Cerebellar nuclear complex (tissue), 1 donor: Measurements from ENCODE around the gene SSTR4.
"Not testable (repeated sequence)": the region's sequence is repeated elsewhere in the genome, so short reads cannot be mapped to it uniquely, and the experiment has no call there.

Source experiments
- DNase-seq, 2 experiments: peaks; one replicate each; lab custom pipeline; 2025; lab: John Stamatoyannopoulos, UW

The SSTR4 gene, protein sequence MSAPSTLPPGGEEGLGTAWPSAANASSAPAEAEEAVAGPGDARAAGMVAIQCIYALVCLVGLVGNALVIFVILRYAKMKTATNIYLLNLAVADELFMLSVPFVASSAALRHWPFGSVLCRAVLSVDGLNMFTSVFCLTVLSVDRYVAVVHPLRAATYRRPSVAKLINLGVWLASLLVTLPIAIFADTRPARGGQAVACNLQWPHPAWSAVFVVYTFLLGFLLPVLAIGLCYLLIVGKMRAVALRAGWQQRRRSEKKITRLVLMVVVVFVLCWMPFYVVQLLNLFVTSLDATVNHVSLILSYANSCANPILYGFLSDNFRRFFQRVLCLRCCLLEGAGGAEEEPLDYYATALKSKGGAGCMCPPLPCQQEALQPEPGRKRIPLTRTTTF

DNA sequence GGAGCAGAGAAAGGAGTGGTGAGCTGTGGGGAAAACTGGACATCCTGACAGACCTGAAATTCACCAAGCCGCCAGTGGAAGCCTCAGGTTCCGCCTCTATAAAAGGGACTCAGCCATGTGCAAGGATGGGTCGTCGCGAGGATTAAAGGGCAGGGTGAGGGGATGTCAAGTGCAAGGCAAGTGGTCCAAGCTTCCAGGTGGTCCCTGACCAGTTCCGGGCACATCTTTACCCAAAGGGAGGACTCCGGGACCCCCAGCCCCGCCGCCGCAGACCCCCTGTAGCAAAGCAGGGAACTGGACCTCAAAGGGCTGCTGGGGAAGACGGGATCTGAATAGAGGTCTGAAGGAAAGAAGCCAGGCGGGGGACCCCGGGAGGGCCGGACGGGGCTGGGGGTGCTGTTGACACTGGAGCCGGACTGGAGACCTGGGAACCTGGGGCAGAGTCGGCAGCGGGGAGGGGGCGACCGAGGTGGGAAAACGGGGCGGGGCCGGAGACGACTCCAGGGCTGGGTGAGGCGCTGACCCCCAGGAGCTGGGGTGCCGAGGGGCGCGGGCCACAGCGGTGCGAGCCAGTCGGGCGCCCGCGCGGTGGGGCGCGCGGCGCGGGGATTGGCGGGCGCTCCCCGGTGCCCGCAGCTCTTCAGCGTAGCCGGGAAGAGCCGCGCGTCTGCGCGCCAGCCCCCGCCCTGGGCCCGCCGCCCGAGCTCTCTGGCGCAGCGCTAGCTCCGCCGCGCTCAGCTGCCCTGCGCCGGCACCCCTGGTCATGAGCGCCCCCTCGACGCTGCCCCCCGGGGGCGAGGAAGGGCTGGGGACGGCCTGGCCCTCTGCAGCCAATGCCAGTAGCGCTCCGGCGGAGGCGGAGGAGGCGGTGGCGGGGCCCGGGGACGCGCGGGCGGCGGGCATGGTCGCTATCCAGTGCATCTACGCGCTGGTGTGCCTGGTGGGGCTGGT, at the start of gene SSTR4:
SSTR4 (plus strand) TSS at position 592 of the 951 bp plus-strand sequence; CDS start at position 764, 172 bp downstream.
- no peak for DNase-seq

DNA sequence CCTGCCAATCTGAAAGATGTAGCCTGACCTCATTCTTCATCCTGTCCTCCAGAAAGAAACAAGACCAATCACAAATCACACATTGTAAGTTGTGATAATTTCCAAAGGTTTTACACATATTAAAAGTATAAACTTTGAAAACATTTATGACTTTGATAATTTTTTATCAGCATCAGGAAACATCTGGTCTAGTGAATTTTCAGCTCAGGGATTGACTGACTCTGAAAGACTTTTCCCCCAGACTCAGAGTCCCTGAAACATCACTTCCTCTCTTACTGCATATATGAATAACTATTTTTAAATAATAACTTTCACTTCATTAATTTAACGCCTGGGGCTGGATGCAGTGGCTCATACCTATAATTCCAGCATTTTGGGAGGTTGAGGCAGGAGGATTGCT, 48.5 kb upstream of the SSTR4 start:
- DNase-seq, result no peak

DNA sequence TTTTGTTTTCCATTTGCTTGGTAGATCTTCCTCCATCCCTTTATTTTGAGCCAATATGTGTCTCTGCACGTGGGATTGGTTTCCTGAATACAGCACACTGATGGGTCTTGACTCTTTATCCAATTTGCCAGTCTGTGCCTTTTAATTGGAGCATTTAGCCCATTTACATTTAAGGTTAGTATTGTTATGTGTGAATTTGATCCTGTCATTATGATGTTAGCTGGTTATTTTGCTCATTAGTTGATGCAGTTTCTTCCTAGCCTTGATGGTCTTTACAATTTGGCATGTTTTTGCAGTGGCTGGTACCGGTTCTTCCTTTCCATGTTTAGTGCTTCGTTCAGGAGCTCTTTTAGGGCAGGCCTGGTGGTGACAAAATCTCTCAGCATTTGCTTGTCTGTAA, 43.7 kb upstream of the SSTR4 start:
- DNase-seq, result not testable (repeated sequence)

DNA sequence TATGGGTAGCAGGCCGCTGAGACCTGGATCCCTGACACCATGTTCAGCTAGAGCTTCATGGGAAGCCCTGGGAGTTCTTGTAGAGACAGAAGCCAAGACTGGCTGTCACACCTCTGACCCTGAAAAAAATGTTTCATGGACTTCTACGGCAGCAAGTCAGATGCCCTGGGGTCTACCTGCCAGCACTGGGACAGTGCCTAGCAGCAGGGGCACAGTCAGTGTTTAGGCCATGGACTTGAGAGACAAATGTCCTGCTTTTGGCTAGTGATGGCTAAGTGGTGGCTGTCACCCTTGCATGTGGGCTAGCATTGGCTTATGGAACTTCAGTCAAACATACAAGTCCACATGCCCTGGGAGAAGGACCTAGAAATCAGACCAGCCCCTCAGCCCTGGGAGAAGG, 41.3 kb upstream of the SSTR4 start:
- no peak for DNase-seq

DNA sequence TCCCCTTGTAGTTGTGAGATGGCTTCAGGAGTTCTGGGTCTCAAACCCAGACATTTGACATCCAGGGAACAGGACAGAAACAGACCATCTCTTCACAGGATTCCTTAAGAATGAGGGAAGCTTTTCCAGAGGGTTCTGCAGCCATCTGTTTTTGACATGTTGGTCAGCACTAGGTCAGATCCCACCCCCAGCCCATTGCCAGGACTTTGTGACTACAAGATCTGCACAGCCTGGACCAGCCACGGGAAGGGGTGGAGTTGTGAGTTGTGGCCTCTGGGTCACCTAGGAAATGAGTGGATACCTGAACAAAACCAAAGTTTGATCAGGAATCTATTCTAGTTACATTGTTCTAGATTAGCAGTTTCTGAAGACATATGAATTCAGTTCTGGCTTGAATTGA, 39.2 kb upstream of the SSTR4 start:
- DNase-seq, result no peak

DNA sequence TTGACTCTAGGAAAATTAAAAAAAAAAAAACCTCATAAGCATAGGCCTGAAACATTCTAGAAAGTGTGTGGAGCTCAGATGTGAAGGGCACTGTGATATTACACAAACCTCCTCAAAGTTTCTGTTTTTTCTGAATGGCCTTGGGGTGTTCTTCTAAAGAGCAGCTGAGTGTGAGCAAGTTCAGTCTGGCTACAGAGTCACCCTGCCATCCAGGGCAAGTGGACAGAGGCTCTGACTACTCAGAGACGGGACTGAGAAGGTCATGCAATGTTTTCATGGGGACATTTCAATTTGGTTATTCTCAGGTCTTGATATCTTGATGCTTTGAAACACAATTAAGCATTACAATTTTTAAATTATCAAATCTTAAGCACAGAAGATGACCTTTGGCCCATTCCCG, 36.6 kb upstream of the SSTR4 start:
- no peak for DNase-seq

DNA sequence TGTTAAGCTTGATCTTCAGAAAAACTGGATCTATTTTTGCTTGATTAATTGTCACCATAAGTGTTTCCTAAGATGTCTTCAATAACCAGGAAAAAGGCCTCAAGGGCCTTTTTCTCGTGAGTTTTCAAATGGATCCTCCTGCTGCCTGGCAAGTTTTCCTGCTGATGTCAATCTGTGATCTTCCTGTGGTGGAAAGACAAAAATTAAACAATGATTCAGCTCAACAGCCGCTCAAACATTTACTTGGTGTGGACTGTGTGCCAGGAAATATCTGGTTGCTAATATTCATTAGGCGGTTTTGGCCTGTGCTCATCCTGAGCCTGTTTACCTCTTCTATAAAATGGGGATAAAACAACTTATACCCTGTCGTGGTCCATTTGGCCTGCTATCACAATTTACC, 35.4 kb upstream of the SSTR4 start:
- no peak for DNase-seq

DNA sequence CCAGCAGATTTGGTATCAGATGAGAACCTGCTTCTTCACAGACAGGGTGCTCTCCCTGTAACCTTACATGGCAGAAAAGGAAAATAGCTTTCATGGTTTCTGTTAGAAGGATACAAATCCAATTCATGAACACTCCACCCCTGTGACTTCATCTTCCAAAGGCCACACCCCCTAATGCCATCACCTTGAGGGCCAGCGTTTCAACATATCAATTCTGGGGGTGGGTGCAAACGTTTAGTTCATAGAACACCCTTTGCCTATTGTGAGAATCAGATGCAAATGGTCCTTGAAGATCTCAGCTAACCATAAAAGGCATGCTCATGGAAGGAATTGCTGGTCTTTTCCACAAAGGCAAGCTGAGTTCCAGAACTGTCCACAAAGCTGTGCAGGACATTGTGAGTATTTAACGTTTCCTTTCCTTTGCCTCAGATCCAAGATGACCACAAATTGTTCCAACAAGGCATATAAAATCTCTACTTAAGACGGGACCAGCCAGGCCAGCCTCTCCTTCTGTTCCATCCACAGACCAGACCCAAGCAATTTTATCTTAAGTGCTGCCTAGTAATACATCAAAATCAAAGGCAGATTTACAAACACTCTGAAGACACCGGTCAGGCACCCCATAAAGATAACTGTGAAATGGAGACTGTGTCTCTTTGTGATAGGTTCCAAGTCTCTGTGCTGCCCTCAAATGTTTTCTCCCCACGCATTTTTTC, 34.7 kb upstream of the SSTR4 start:
- no peak for DNase-seq

DNA sequence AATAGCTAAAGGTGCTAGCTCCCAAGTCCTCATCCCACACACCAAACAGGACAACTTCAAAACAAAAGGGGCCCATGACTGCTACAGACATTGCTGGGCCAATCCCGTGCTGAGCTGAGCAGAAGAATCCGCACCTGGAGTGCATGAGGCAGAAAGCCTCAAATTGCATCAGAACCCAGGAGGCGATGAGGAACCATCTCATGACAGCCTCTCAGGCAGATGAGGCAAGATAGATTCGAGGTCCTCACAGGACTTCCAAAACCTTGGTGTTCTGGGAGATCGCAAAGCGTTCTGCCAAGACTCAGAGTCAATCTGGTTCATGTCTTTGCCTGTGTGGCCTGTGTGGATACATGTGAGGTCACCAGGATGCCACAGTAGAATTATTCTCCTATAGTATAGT, 32.8 kb upstream of the SSTR4 start:
- DNase-seq, result no peak

DNA sequence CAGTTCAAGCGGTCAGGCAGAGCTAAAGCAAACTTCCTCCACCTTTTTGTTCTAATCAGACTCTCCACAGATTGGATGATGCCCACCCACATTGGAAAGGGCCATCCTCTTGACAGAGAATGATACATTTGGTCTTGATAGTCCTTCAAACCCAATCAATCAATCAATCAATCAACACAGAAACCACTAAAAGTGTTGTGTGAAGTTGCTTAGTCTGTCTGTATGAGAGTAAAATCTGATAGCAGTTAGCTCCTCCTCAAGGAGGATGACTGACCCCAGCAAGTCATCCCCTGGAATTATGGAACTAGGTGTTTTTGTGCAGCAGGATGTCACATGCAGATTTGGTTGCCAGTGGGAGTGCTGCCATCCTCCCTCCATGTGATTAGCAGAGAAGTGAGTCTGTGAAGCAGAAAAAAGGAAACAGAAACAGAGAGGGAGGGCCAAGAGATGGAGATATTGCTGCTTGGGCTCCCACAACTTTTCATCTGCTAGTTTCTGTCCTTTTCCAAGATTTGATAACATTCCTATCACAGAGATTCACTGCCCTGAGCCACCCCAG, 32.0 kb upstream of the SSTR4 start:
- DNase-seq, result no peak

DNA sequence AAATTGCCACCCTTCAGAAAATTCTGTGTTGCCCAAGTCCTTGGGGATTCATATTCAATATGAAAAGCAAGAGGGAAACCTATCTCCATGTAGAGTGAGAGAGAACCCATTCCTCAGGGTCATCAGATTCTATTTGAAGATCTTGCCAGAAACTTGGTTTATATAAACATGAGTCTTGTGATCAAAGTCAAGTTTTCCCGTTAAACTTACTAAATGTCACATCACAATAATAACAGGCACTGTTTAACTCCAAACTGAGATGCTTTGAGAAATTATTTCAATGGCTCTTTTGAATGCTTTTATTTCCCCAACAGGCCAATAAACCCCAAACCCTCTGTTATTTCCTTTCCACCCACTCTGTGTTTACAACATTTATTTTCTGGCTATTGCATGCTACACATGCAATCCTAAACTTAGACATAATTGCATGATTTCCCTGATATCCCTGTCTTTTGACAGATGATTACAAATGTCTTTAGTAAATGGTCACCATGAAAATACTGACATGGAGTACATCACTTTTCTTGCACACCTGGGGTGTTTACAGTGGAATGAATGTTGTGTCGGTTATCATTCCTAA, 31.1 kb upstream of the SSTR4 start:
- DNase-seq, result no peak

DNA sequence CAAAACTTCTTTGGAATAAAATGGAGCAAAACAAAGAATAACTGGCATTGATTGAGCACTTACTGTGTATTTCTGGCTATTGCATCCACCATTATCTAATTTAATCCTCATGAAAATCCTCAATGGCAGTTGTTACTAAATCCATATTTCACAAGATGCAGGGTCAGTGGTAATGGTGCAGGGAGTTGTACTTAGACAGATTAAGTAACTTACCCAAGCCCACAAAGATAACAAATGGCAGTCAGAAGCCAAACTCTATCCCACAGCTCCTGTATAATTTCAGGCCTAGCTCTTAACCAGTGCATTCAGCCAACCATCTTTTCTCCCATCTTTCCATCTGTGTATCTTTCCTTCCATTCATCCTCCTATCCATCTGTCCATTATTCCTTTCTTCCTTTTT, 29.3 kb upstream of the SSTR4 start:
- no peak for DNase-seq

DNA sequence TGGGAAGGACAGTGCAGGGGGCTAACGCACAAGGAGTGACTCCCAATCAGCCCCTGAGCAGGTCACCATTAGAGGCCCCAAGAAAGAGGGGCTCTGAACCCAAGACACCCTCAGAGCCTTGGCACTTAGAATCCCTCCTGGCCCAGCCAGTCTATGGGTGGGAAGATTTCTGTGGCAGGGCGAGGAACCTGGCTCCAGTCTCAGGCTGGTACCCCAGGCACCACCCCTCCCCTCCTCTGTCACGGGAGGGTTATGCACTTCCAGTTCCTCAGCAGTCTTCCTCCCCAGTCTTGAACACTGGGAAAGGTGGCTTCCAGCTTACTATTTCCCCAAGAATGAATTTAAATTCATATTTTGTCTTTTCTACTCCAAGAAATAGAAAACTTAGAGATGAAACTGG, 27.6 kb upstream of the SSTR4 start:
- no peak for DNase-seq

DNA sequence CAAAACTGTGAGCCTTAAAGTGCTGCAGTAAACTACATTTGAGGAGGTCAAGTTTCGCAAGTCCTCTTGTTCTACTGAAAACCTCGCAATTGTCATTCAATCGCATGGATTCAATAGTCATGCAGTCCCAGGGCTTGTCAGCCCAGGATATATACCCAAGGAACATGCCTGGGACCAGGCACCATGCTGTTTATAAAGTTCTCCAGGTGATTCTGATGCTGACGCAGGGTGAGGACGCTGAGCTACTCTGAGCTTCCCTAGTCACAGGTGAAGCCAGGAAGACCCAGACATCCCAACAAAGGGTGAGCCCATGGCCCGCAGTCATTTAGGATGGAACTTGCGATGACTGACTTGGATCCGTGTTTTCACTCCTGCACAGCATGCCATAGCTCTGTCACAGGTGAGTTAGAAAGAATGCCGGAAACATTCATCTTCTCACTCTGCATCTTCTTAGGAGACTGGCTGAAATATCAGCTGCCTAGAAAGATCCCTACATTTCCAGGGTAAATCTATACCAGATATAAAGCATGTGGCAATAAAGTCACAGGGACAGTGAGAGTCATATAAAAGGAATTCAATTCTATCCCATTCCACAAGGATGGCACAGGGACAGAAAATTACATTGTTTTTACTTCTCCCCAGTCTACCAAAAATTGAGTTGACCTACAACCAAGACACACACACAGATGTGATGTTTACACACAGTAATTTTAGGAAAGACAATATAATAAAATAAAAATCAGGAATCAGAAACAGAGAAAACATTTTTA, 27.0 kb upstream of the SSTR4 start:
- DNase-seq, result no peak

DNA sequence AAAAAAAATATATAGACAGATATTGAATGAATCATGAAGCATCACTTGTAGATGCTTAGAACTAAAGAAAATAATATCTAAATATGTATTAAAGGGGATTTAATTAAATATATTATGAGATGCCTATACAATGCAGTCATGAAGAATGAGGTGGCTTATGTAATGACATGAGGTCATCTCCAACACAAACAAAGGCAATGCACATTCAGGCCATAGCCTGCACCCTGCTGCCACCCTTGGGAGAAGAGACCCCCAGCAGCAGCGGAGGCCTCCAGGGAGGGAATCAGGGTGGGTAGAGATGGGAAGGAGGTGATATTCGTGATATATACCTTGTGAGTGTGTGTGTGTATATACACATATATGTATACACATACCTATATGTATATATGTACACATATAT, 26.4 kb upstream of the SSTR4 start:
- DNase-seq, result no peak

DNA sequence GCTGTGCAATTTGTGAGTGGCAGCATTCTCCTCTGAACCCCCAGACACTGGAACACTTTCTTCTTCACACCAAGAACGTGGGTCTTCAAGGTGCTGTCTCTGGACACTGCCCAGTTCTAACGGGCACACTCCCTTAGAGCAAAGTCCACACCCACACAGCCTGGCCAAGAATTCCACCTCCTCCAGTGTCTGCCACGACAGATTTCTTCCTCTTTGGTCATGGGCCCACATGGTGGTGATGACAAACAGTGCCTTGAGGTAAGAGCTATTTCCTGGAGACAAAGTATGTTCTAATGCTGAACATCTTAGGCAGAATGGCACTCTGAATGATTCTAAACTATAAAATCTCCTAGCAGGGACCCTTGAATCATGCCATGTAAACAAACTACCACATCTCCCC, 25.5 kb upstream of the SSTR4 start:
- DNase-seq, result no peak

DNA sequence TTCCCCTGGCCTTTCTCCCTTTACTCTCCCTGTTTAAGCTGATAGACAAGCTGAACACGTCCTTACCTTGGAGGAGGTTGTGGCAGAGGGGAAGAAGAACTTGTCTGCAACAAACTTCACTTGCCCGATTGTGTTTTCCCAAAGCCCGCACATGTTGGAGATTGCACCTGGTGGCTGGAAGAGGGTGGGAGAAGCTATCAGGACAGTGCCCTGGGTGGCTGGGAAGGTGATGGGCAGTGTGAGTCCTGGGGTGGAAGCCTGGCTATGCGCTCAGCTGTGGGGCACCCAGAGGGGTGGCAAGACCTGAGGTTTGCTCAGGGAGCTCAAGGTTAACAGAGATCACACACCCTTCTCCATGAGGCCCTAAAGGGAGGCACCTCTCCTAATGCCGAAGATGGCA, 25.0 kb upstream of the SSTR4 start:
- no peak for DNase-seq

DNA sequence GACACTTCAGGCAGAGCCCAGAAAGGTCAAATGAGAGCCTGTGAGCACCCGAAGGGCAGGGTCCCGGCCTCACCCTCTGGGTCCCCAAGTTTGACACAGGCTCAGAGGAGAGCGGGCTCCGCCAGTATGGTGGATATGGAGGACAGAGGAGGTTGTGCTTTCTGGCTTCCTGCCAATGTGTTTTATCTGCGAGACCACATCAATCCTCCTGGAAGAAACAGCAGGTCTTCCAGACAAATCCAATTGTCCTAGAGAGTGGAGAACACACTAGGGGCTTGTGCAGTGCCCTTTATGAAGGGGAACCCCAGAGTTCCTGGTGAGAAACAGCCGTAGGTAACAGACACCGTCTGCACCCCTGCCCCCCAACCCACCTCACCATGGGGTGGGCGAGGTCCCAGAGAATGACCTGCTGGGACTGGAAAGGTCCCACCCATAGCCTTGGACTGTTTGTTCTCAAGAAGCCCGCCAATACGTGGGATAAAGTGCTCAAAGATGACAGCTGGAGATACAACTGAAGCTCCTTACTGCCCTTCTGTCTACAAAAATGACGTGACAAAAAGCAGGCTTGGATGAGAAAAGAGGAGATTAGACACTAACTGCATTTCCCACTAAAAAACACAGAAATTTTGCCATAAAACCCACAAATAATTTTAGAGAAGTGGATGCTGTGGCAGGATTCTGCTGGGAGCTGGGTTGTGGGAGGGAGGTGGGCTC, 23.9 kb upstream of the SSTR4 start:
- DNase-seq, result no peak

DNA sequence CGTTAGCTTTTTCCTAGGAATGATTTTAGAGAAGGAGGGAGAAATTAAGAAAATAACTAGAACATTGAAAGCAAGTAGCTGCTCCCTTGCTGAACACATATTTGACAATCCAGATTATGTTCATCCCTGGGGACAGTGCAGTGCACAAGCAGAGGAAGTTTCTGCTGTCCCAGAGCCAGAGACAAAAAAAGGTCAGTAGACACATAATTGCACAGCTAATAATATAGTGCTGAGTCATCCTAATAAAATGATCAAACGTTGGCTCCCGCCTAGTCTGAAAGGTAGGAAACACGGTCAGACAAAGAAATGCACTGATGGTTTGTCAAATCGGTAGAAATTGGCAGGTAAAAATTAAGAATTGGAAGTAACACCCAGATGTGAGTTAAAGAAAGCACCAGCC, 21.7 kb upstream of the SSTR4 start:
- DNase-seq, result no peak

DNA sequence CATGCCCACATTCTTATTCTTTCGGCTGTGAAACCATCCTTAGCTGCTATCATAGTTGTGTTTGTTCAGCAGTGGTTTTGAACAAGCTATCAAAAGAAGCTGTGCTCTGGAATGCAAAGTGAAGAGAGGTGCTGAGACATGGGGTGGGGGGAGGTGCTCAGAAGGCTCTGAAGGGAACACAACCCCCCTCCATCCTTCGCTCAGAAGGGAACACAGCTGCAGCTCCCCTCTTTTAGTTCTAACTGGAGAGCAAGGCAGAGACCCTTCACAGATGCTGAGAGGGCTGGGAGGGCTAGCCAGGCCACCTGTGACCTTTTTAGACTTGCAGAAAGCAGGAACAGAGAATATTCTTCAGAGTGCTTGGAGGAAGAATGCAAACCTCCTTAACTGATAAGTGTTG, 17.6 kb upstream of the SSTR4 start:
- no peak for DNase-seq
